ENCODE measurements around the gene CCND1.

CCND1 gene

DNA sequence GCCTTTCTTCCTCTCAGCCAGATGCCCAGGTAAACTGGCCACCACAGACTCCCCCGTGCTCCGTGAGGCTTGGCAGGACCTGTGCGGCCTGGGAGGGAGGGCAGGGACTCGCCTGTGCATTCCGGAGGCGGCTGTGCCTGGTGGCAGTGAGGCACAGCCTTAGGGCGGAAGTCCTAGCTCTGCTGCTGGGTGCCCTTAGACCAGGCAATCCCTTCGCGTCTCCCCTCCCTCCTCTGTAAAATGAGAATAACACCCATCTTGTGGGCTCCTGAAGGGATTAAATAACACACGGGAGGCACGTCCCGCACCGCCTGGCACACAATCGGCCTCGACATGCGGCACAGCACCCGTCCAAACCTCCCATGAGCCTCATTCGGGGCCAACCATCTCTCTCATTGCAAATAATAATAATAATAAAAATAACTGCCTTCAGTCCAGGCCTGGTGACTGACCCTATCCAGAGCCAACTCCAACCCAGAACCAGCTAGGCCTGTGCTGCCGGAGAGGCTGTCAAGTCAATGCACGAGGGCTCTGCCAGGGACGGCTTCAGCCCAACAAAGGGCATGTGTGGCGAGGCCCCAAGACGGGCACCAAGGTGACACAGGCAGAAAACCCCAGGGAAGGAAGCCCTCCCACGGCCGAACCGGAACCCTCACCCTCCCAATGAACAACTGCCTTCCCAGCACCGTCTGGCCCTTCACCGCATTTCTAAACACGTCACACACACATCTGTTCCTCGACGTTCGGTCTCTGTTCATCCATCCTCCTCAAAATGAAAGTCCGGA is 26.0 kb downstream of the CCND1 start:
- peaks cover 16 to 70% of the 10 kb centered on the region in 2 donors for H3K36me3 ChIP-seq (ENCODE audit: control insufficient read depth in 1 of 2, insufficient read depth in 2 of 2, low read length in 2 of 2)
- H3K27me3 ChIP-seq (ENCODE audit: control insufficient read depth in 1 of 2, insufficient read depth in 2 of 2, low read length in 2 of 2): no peaks in the 10 kb centered on the region
- no peak overlapping the region for H3K9ac ChIP-seq (ENCODE audit: low read depth in 1 of 2, low read length in 2 of 2)
- peaks cover 3 to 9% of the 10 kb centered on the region in 2 donors for H3K4me1 ChIP-seq (ENCODE audit: control insufficient read depth in 1 of 2, insufficient read depth in 2 of 2, low read length in 2 of 2)
- H3K9me3 ChIP-seq (ENCODE audit: control insufficient read depth in 1 of 2, low read length in 2 of 2): no peaks in the 10 kb centered on the region
- no peak overlapping the region for H3K4me3 ChIP-seq (ENCODE audit: low read depth in 1 of 2, low read length in 2 of 2)
- H3K27ac ChIP-seq (ENCODE audit: low read depth, low read length): no peak overlapping the region

DNA sequence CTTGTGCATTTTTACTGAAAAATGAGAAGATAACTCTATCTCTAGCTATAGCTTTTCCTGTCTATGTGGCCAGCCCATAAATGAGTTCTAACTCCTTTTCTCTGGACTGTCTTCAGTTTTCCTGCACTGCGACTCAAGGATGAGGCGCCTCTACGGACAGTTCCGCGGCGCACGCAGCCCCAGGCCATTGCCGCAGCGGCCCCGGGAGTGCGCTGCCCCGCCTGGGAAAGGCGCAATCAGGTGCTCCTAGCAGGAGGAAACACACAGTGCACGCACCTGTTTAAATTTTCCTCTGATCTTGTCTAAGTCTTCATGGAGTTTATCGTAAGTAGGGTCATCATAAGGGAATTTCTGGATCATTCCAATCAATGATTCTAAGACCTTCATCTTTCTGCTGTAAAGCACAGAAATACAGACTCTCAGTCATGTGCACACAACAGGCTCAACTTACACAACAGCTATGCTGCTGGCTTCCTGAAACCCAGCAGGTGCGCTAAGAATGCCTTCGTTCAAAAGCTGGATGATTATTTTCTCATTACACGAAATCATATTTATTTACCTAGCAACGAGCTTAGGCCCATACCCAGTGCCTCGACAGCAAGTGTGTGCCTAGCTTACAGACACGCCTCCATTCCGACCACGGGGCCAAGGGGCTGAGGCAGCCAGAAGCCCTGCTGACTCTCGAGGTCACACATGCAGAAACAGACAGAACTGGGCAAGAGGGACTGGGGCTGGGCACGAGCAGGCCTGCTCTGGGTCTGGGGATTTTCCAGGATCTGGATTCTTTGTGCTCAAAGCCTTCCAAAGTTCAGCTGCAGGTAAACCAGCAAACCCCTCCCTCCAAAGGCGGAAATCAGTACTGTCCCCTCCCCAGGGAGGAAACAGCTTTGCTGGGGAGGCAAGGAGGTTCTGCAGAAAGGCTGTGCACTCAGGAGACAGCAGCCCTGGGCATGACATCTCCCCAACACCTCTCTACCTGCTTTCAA is 27.0 kb downstream of the CCND1 start:
- Histone ChIP-seq H3K4me3 (ENCODE audit: low read depth in 1 of 2, low read length in 2 of 2) (no peak overlapping the region), H3K27ac (ENCODE audit: low read depth, low read length) (no peak overlapping the region), H3K9ac (ENCODE audit: low read depth in 1 of 2, low read length in 2 of 2) (no peak overlapping the region), H3K27me3 (ENCODE audit: control insufficient read depth in 1 of 2, insufficient read depth in 2 of 2, low read length in 2 of 2) (no peaks in the 10 kb centered on the region), H3K4me1 (ENCODE audit: control insufficient read depth in 1 of 2, insufficient read depth in 2 of 2, low read length in 2 of 2) (peaks cover 3 to 14% of the 10 kb centered on the region in 2 donors), H3K36me3 (ENCODE audit: control insufficient read depth in 1 of 2, insufficient read depth in 2 of 2, low read length in 2 of 2) (peaks cover 21 to 76% of the 10 kb centered on the region in 2 donors), H3K9me3 (ENCODE audit: control insufficient read depth in 1 of 2, low read length in 2 of 2) (no peaks in the 10 kb centered on the region)

DNA sequence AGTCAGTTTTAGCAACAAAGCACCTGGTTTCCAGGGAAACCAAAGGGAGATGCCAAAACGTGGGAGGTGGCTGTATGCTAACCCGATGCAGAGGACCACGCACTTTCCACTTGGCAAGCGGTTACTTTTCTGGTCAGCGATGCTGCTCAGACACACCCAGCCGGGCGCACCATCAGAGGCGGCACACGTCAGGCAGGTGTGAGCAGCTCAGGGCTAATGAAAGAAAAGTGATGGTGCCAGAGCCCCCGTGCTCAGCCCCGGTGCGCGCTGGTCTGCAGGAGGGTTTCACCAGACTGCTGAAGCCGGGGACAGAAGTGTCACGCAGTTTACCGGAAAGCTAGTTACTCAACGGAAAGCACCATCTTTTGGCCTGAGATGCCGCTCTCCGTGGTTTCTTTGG is 28.5 kb downstream of the CCND1 start:
- H3K4me1 ChIP-seq (ENCODE audit: control insufficient read depth in 1 of 2, insufficient read depth in 2 of 2, low read length in 2 of 2): peaks cover 13 to 24% of the 10 kb centered on the region in 2 donors
- no peaks in the 10 kb centered on the region for H3K27me3 ChIP-seq (ENCODE audit: control insufficient read depth in 1 of 2, insufficient read depth in 2 of 2, low read length in 2 of 2)
- no peak overlapping the region for H3K4me3 ChIP-seq (ENCODE audit: low read depth in 1 of 2, low read length in 2 of 2)
- H3K9ac ChIP-seq (ENCODE audit: low read depth in 1 of 2, low read length in 2 of 2): no peak overlapping the region
- H3K27ac ChIP-seq (ENCODE audit: low read depth, low read length): no peak overlapping the region
- H3K9me3 ChIP-seq (ENCODE audit: control insufficient read depth in 1 of 2, low read length in 2 of 2): no peaks in the 10 kb centered on the region
- H3K36me3 ChIP-seq (ENCODE audit: control insufficient read depth in 1 of 2, insufficient read depth in 2 of 2, low read length in 2 of 2): peaks cover 21 to 61% of the 10 kb centered on the region in 2 donors

DNA sequence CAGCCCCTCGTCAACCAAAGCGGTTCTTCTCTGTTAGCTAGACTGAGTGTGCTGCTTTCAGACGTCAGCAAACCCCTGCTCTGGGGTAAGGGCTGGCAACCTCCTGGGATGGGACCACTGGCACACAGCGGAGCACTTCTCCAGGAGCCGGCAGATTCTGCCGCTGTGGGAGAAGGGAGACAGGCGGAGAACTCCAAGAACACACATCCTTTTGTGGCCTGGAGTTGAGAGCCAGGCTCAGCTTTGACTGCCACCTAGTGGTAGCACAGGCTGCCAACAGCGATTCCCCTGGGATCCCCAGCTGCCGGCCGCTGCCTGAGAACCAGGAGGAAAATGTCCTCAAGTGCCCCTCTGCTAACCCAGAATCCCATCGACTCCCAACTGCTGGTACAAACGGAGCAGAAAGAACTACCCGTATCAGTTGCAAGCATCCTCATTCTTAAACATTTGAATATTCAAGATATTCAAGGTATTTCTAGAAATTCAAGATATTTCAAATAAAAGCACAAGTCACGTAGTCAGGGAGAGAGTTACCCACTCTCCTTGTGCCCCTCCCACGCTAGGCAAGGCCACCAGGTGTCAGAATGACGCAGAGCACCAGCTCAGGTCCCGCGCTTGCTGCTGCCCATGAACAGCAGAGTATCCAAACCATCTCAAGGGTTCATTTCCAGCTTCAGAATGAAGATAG is 29.3 kb downstream of the CCND1 start:
- Histone ChIP-seq H3K27me3 (ENCODE audit: control insufficient read depth in 1 of 2, insufficient read depth in 2 of 2, low read length in 2 of 2) (no peaks in the 10 kb centered on the region), H3K9ac (ENCODE audit: low read depth in 1 of 2, low read length in 2 of 2) (no peak overlapping the region), H3K36me3 (ENCODE audit: control insufficient read depth in 1 of 2, insufficient read depth in 2 of 2, low read length in 2 of 2) (peaks cover 21 to 54% of the 10 kb centered on the region in 2 donors), H3K27ac (ENCODE audit: low read depth, low read length) (no peak overlapping the region), H3K9me3 (ENCODE audit: control insufficient read depth in 1 of 2, low read length in 2 of 2) (no peaks in the 10 kb centered on the region), H3K4me1 (ENCODE audit: control insufficient read depth in 1 of 2, insufficient read depth in 2 of 2, low read length in 2 of 2) (peaks cover 17 to 25% of the 10 kb centered on the region in 2 donors), H3K4me3 (ENCODE audit: low read depth in 1 of 2, low read length in 2 of 2) (no peak overlapping the region)

DNA sequence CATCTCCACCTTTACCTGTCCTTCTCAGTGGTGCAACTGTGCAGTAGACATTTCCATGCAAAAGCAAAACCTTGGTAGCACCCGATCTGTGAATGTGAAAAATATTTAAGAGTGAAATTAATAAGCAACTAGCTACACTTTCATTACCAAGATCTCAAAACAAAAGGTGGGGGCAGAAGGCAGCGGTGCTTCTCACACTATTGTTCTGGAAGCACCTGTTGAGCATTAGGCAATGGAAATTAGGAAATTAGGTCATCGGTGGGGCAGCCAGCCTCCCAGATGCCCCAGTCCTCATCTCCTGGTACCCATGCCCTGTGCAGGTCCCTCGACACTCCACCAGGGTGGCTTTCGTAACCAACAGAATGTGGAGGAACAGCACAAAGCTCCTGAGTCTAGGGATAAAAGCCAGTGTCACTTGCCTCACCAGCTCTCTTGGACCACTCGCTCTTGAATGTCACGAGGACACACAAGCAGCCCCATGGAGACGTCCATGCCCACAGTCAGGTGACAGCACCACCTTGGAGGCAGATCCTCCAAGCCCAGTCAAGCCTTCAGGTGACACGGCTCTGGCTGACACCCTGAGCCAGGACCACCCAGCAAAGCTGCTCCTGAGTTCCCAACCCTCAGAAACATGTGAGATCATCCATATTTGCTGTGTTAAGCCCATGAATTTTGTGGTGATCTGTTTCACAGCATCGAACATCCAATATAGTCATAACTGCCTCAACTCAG is 30.9 kb downstream of the CCND1 start:
- peaks cover 18 to 45% of the 10 kb centered on the region in 2 donors for H3K36me3 ChIP-seq (ENCODE audit: control insufficient read depth in 1 of 2, insufficient read depth in 2 of 2, low read length in 2 of 2)
- H3K4me1 ChIP-seq (ENCODE audit: control insufficient read depth in 1 of 2, insufficient read depth in 2 of 2, low read length in 2 of 2): peaks cover 17 to 25% of the 10 kb centered on the region in 2 donors
- no peaks in the 10 kb centered on the region for H3K9me3 ChIP-seq (ENCODE audit: control insufficient read depth in 1 of 2, low read length in 2 of 2)
- no peaks in the 10 kb centered on the region for H3K27me3 ChIP-seq (ENCODE audit: control insufficient read depth in 1 of 2, insufficient read depth in 2 of 2, low read length in 2 of 2)
- no peak overlapping the region for H3K4me3 ChIP-seq (ENCODE audit: low read depth in 1 of 2, low read length in 2 of 2)
- H3K9ac ChIP-seq (ENCODE audit: low read depth in 1 of 2, low read length in 2 of 2): no peak overlapping the region
- no peak overlapping the region for H3K27ac ChIP-seq (ENCODE audit: low read depth, low read length)

DNA sequence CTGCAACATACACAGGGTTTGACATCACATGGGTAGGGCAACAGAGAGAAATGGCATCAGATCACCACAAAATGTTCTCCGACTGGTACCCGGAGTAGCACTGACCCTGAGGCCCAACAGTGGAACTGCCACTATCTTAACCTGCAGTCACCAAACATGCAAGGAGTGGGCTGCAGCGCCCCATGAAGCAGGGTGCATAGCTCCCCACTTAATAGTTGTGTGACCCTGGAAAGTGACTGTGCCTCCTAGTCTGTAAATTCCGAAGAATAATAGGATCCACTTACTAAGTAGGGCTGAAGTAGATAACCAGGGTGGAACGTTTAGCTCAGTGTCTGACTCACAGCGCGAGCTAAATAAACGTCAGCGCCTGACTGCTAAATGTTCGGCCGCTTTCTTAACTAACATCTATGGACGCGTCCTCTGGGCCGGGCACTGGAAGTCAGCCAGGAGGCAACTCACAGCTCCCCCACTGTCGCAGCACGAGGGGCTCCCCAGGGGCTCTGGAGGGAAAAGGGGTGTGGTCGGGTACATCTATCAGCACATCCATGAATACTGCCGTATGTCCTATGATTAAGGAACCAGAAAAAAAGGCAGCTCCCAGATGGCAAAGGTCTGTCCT is 33.4 kb downstream of the CCND1 start:
- Histone ChIP-seq H3K9me3 (ENCODE audit: control insufficient read depth in 1 of 2, low read length in 2 of 2) (no peaks in the 10 kb centered on the region), H3K36me3 (ENCODE audit: control insufficient read depth in 1 of 2, insufficient read depth in 2 of 2, low read length in 2 of 2) (peaks cover 14 to 24% of the 10 kb centered on the region in 2 donors), H3K9ac (ENCODE audit: low read depth in 1 of 2, low read length in 2 of 2) (peak overlapping the region; percentile 88 to 96), H3K4me1 (ENCODE audit: control insufficient read depth in 1 of 2, insufficient read depth in 2 of 2, low read length in 2 of 2) (peaks cover 17 to 18% of the 10 kb centered on the region in 2 donors), H3K27ac (ENCODE audit: low read depth, low read length) (no peak overlapping the region), H3K4me3 (ENCODE audit: low read depth in 1 of 2, low read length in 2 of 2) (peak overlapping the region; percentile 96 to 99), H3K27me3 (ENCODE audit: control insufficient read depth in 1 of 2, insufficient read depth in 2 of 2, low read length in 2 of 2) (no peaks in the 10 kb centered on the region)

DNA sequence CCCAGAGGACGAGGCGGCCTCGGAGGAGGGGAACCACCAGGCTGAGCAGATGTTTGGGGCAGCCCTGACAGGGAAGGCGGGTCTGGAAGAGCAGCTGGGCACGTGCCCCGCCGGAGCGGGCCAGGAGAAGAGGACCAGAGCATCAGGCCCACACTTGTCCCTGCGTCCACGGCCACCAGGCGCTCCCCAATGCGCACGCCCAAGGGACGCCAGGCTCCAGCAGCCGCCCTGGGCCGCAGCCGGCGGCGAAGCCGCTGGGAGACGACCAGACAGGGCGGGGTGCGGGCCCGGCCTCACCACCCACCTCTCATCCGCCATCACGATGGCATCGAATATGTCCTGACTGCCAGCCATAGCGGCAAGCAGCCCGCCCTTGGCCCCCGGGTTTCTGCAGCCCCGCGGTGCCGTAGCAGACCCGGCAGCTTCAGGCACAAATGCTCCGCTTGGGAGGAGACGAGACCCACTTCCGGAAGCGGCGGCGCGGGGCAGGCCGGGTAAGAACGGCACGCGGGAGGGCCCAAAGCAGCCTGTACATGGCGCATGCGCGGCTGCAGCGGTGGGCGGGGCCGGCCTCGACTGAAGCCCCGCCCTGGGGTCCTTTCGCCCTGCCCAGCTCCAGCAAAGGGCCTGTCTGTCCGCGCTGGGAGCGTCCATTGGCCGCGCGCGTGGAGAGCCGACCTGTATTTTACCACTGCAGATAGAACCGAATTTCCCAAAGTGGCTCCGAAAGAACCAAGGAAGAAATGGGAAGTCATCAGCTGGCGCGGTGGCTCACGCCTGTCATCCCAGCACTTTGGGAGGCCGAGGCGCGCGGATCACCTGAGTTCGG is 34.1 kb downstream of the CCND1 start, which contains the start of gene LTO1:
Gene LTO1, minus strand, starts transcription at position 468 of the 829 bp plus-strand sequence. Its CDS starts 114 bp downstream, at position 354.
- Histone ChIP-seq H3K4me1 (ENCODE audit: control insufficient read depth in 1 of 2, insufficient read depth in 2 of 2, low read length in 2 of 2) (peaks cover 17 to 18% of the 10 kb centered on the region in 2 donors), H3K27me3 (ENCODE audit: control insufficient read depth in 1 of 2, insufficient read depth in 2 of 2, low read length in 2 of 2) (no peaks in the 10 kb centered on the region), H3K9me3 (ENCODE audit: control insufficient read depth in 1 of 2, low read length in 2 of 2) (no peaks in the 10 kb centered on the region), H3K9ac (ENCODE audit: low read depth in 1 of 2, low read length in 2 of 2) (peak within 1 kb of the TSS; percentile 88 to 96), H3K27ac (ENCODE audit: low read depth, low read length) (peak within 1 kb of the TSS; percentile 63), H3K4me3 (ENCODE audit: low read depth in 1 of 2, low read length in 2 of 2) (peak within 1 kb of the TSS; percentile 96 to 99), H3K36me3 (ENCODE audit: control insufficient read depth in 1 of 2, insufficient read depth in 2 of 2, low read length in 2 of 2) (peaks cover 14 to 20% of the 10 kb centered on the region in 2 donors)

DNA sequence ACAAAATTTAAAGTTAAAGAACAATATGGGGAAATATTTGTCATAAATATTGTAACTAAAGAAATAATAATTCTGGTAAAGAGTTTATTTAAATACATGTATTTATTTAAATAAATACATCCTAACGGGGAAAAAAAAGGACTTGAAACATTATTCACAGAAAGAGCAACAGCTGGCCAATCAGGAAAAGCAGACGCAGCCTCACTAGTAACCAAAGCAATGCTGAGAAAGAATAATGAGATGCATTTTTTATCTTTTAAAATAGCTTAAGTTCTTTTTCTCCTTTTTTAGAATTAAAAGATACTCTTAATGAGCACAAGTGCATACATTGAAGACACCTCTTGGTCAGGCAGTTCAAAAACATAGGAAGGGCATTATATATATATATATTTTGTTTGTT is 36.8 kb downstream of the CCND1 start:
- H3K9ac ChIP-seq (ENCODE audit: low read depth in 1 of 2, low read length in 2 of 2): no peak overlapping the region
- no peak overlapping the region for H3K27ac ChIP-seq (ENCODE audit: low read depth, low read length)
- H3K9me3 ChIP-seq (ENCODE audit: control insufficient read depth in 1 of 2, low read length in 2 of 2): no peaks in the 10 kb centered on the region
- peaks cover 11 to 14% of the 10 kb centered on the region in 2 donors for H3K4me1 ChIP-seq (ENCODE audit: control insufficient read depth in 1 of 2, insufficient read depth in 2 of 2, low read length in 2 of 2)
- no peaks in the 10 kb centered on the region for H3K27me3 ChIP-seq (ENCODE audit: control insufficient read depth in 1 of 2, insufficient read depth in 2 of 2, low read length in 2 of 2)
- H3K4me3 ChIP-seq (ENCODE audit: low read depth in 1 of 2, low read length in 2 of 2): no peak overlapping the region
- peaks cover 0 to 3% of the 10 kb centered on the region in 2 donors for H3K36me3 ChIP-seq (ENCODE audit: control insufficient read depth in 1 of 2, insufficient read depth in 2 of 2, low read length in 2 of 2)
